ENCODE data around the gene SLC24A4.
A peak's percentile ranks its signal among the peaks of the same experiment; 100 is the strongest.
"Not testable (repeated sequence)": the region's sequence is repeated elsewhere in the genome, so short reads cannot be mapped to it uniquely, and the experiment has no call there.

SLC24A4 gene

GRCh38 chr14:92528486-92529100, 205.6 kb downstream of the SLC24A4 start:
- no peak for DNase-seq

- no peak for DNase-seq
These were observed 206.9 kb downstream of the SLC24A4 start for GRCh38 chr14:92529903-92530302.

GRCh38 chr14:92531106-92531873, 208.3 kb downstream of the SLC24A4 start:
- DNase-seq: no peak

GRCh38 chr14:92532490-92533163, 209.7 kb downstream of the SLC24A4 start:
- no peak for DNase-seq

- no peak for DNase-seq
These were observed 212.1 kb downstream of the SLC24A4 start for GRCh38 chr14:92534932-92535643.

- DNase-seq: not testable (repeated sequence)
These were observed 213.3 kb downstream of the SLC24A4 start for GRCh38 chr14:92536231-92536630.

GRCh38 chr14:92538412-92538985, 215.5 kb downstream of the SLC24A4 start:
- no peak for DNase-seq

GRCh38 chr14:92539419-92539818, 216.5 kb downstream of the SLC24A4 start:
- no peak for DNase-seq

GRCh38 chr14:92539875-92540274, 216.9 kb downstream of the SLC24A4 start:
- DNase-seq: no peak

GRCh38 chr14:92540472-92541048, 217.6 kb downstream of the SLC24A4 start:
- no peak for DNase-seq

- DNase-seq: no peak
These were observed 220.0 kb downstream of the SLC24A4 start for GRCh38 chr14:92542766-92543554.

- DNase-seq: no peak
These were observed 221.2 kb downstream of the SLC24A4 start for GRCh38 chr14:92544051-92544720.

GRCh38 chr14:92546347-92547053, 223.5 kb downstream of the SLC24A4 start:
- DNase-seq: peak; percentile 3

GRCh38 chr14:92549105-92549858, 226.3 kb downstream of the SLC24A4 start:
- no peak for DNase-seq

- no peak for DNase-seq
These were observed 226.9 kb downstream of the SLC24A4 start for GRCh38 chr14:92549859-92550230.
